ENCODE results near the gene IL10RB.

The IL10RB gene

DNA sequence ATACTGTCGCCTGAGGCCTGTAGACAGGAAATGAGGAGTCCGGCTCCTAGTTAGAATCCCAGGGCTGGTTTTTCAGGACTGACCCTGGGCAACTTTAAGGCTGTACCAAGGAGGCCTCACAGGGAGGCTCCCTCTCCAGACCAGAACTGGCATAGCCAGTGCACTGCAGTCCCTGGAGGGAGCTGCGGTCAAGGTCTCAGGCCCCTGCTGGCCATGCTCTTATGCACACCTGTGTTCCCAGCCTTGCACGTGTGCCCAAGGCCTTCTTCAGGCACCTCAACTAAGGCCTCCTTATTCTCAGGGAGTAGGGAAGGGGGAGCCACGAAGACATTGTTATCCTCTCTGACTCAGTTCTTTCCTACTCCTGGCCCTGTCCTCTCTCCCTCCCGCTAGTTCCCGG, 36.6 kb downstream of the IL10RB start:
- peaks cover 24% of the 10 kb centered on the region for H3K4me1 ChIP-seq (ENCODE audit: low read depth, poor library complexity, severe bottlenecking)

DNA sequence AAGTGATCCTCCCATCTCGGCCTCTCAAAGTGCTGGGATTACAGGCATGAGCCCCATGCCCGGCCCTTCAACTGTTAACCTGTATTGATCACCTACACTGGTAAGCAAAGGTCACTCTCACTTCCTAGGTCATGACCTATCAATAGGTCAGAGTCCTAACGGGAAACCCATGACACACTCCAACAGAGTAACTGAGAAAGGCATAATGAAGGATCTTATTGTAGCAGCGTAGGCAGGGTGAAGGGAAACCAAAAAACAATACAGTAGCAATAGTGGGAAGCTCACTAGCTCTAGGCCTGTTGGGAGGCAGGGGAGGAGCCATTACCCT, 39.1 kb downstream of the IL10RB start:
- no peak overlapping the region for H3K4me2 ChIP-seq
- H3K9ac ChIP-seq, result no peak overlapping the region
- H3K27me3 ChIP-seq (ENCODE audit: insufficient read depth, low read depth), result no peaks in the 10 kb centered on the region
- no peaks in the 10 kb centered on the region for H4K20me1 ChIP-seq (ENCODE audit: insufficient read depth)
- no peak overlapping the region for H2AFZ ChIP-seq (ENCODE audit: low read depth)
- H3K4me3 ChIP-seq (IDR thresholded peaks at IDR 0.05; ENCODE audit: insufficient read depth, low read depth, low read length), result no peak overlapping the region
- TF ChIP-seq, protein P1, sequence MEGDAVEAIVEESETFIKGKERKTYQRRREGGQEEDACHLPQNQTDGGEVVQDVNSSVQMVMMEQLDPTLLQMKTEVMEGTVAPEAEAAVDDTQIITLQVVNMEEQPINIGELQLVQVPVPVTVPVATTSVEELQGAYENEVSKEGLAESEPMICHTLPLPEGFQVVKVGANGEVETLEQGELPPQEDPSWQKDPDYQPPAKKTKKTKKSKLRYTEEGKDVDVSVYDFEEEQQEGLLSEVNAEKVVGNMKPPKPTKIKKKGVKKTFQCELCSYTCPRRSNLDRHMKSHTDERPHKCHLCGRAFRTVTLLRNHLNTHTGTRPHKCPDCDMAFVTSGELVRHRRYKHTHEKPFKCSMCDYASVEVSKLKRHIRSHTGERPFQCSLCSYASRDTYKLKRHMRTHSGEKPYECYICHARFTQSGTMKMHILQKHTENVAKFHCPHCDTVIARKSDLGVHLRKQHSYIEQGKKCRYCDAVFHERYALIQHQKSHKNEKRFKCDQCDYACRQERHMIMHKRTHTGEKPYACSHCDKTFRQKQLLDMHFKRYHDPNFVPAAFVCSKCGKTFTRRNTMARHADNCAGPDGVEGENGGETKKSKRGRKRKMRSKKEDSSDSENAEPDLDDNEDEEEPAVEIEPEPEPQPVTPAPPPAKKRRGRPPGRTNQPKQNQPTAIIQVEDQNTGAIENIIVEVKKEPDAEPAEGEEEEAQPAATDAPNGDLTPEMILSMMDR (conservative IDR thresholded peaks at IDR 0.05; ENCODE audit: low read depth, low read length), result no peak
- no peaks in the 10 kb centered on the region for H3K36me3 ChIP-seq (ENCODE audit: insufficient read depth)
- peaks cover 47% of the 10 kb centered on the region for H3K4me1 ChIP-seq (ENCODE audit: low read depth, poor library complexity, severe bottlenecking)
- H3K27ac ChIP-seq, result no peak overlapping the region
- no peaks in the 10 kb centered on the region for H3K79me2 ChIP-seq (ENCODE audit: insufficient read depth, low read depth)

More for the DNA sequence above, 36.6 kb downstream of the IL10RB start:
- Histone ChIP-seq H3K79me2 (ENCODE audit: insufficient read depth, low read depth) (no peaks in the 10 kb centered on the region), H3K4me2 (no peak overlapping the region), H4K20me1 (ENCODE audit: insufficient read depth) (no peaks in the 10 kb centered on the region), H3K4me3 (IDR thresholded peaks at IDR 0.05; ENCODE audit: insufficient read depth, low read depth, low read length) (no peak overlapping the region), H3K36me3 (ENCODE audit: insufficient read depth) (no peaks in the 10 kb centered on the region), H3K27me3 (ENCODE audit: insufficient read depth, low read depth) (no peaks in the 10 kb centered on the region), H2AFZ (ENCODE audit: low read depth) (no peak overlapping the region), H3K27ac (no peak overlapping the region), H3K9ac (no peak overlapping the region)
- TF ChIP-seq, protein P1 (conservative IDR thresholded peaks at IDR 0.05; ENCODE audit: low read depth, low read length), result no peak

DNA sequence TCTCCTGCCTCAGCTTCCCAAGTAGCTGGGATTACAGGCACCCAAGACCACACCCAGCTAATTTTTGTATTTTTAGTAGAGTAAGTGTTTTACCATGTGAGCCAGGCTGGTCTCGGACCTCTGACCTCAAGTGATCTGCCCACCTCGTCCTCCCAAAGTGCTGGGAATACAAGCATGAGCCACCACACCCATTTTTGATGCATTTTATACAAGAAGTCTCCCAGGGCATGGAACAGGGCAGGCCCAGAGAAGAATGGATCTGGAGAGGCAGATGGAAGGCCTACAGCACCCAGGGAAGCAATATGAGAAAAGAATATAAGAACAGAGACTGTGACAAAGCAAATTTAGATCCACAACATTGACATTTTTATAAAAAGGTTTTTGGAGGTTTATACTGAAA, 39.8 kb downstream of the IL10RB start:
- TF ChIP-seq, protein P1 (conservative IDR thresholded peaks at IDR 0.05; ENCODE audit: low read depth, low read length), result no peak
- Histone ChIP-seq H3K36me3 (ENCODE audit: insufficient read depth) (no peaks in the 10 kb centered on the region), H3K4me3 (IDR thresholded peaks at IDR 0.05; ENCODE audit: insufficient read depth, low read depth, low read length) (no peak overlapping the region), H3K27ac (no peak overlapping the region), H2AFZ (ENCODE audit: low read depth) (no peak overlapping the region), H3K4me2 (no peak overlapping the region), H3K79me2 (ENCODE audit: insufficient read depth, low read depth) (no peaks in the 10 kb centered on the region), H3K4me1 (ENCODE audit: low read depth, poor library complexity, severe bottlenecking) (peaks cover 54% of the 10 kb centered on the region), H3K9ac (no peak overlapping the region), H3K27me3 (ENCODE audit: insufficient read depth, low read depth) (no peaks in the 10 kb centered on the region), H4K20me1 (ENCODE audit: insufficient read depth) (no peaks in the 10 kb centered on the region)

DNA sequence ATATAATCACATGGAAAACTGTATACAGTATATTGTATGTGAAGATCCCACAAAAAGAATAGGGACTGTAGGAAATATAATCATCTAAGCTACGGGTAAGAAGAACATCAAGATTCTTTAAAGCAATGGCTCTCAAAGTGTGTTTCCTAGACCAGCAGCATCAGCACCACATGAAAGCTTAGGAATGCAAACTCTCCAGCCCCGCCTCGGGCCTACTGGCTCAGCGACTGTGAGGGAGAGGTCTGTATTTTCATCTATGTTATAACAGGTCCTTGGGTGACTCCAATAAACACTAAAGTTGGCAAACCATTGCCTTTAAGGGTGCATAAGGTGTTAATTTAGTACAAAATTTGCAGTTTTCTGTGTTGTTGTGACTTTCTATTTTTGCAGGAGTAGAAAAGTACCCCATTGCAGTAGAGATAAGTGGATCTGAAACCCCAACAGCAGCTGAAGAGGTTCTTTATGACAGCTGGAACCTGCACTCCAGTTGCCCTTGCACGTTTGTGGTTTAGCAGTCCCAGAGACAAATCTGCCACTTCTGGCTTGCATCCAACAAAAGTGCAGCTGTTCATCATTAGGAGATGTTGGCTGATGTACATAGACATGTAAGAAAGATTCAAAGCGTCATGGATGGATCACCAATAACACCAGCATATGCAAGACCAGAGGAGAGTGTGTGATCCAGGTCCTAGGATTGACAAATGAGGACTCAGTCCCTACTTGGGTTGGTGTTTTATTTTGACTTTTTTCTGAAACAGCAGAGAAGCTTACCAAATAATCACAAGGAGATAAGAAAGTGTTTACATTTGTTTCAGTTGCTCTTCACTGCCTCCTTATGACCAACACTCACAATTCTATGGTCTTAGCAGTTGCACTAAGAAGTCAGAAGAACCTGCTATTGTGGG, 42.7 kb downstream of the IL10RB start:
- Histone ChIP-seq H3K9ac (no peak overlapping the region), H3K27me3 (ENCODE audit: insufficient read depth, low read depth) (no peaks in the 10 kb centered on the region), H3K4me1 (ENCODE audit: low read depth, poor library complexity, severe bottlenecking) (peaks cover 55% of the 10 kb centered on the region), H3K4me2 (peak overlapping the region; percentile 68), H3K27ac (peak overlapping the region; percentile 36), H3K79me2 (ENCODE audit: insufficient read depth, low read depth) (no peaks in the 10 kb centered on the region), H4K20me1 (ENCODE audit: insufficient read depth) (no peaks in the 10 kb centered on the region), H3K36me3 (ENCODE audit: insufficient read depth) (no peaks in the 10 kb centered on the region), H2AFZ (ENCODE audit: low read depth) (peak overlapping the region; percentile 3; the same call in 1 of the 2 replicates), H3K4me3 (IDR thresholded peaks at IDR 0.05; ENCODE audit: insufficient read depth, low read depth, low read length) (no peak overlapping the region)
- TF ChIP-seq, protein P1 (conservative IDR thresholded peaks at IDR 0.05; ENCODE audit: low read depth, low read length), result peak; percentile 47

Data from KMS-11 (cell line).